ENCODE measurements around the gene STOM. TPM values are rescaled to one million over a fixed set of nuclear protein-coding genes. Genes with fewer than 3 reads are reported as not detected.
A peak's percentile ranks its signal among the peaks of the same experiment; 100 is the strongest.

Gene STOM
- total RNA-seq, 1 donor from 2014 or later, result 162 TPM

DNA sequence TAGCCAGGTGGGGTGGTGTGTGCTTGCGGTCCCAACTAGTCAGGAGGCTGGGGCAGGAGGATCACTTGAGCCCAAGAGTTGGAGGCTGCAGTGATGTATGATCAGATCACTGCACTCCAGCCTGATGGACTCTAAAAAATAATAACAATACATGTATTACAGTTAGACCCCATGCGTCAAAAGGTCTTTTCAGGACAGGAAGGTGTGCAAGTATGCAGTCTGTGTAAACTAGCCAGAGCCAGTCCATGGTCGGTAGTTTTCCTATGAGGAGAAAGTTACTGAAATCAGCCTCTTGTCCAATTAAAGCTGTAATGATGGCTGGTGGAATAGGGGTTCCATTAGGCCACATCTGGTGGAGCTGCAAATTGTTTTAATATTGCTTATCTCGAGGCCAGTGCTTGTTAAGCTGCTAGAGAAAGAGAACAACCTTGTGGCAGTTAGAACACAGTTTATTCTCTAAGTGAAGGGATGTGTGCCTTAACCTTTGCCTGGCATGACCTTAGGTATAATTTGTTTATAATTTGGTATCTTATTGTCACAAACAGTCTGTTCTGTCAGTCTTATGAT lies 1.5 kb upstream of the STOM start:
- DNase-seq, result no peak

GRCh38 chr9:121368745-121369144 lies 1.3 kb downstream of the STOM start:
- no peak for DNase-seq

DNA sequence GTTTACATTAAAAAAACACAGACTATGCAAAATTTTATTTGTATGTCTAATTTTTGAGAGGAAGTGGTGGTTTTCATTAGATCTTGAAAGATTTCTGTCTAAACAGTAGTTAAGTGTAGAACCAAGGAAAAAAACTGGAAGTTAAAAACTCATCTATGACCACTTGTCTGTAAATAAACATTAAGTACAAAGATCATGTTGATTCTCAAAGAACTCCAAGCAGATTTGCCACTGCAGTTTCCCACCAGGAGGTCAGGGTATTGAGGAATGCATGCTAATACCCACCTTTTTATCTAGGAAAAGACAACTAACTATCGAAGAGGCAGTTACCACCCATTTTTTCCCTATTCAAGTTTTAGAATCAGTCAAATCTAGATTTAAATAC lies 1.9 kb downstream of the STOM start:
- DNase-seq, result no peak

DNA sequence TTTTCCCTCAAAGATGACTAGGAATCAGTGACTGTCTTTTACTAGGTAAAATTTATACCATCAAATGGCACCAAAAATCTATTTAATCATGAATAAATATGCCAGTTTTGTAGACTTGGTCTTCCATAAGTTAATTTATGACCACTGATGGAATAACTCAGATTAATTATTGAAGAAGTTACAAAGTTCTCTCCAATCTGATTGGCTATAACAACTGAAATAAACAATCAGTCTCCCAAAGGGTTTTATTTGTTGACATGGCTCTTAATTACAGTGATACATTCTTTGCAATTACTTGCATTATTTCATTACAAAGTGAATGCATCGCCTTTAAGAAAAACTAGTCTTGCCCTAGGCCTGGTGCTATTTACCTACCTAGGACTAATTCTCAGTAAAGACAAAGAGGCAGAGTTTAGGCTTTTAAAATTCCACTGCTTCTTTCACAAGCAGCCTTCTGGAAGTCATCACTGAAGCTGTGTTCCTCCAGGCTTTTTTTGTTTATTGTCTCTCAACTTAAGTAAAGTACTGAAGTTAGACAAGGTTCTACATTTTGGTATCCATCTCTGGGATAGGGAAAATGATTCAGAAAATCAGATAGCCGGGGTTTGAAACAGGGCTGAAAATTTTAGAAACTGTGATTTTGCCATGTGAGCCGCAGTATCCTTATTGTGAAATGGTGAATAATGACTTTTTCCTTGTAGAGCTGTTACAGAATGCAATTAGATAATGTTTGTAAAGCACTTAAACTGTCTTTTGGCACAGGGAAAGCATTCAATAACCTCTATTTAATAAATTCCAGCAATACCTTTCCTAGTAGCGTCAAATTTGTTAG lies 2.5 kb downstream of the STOM start:
- DNase-seq, result peak; percentile 57

DNA sequence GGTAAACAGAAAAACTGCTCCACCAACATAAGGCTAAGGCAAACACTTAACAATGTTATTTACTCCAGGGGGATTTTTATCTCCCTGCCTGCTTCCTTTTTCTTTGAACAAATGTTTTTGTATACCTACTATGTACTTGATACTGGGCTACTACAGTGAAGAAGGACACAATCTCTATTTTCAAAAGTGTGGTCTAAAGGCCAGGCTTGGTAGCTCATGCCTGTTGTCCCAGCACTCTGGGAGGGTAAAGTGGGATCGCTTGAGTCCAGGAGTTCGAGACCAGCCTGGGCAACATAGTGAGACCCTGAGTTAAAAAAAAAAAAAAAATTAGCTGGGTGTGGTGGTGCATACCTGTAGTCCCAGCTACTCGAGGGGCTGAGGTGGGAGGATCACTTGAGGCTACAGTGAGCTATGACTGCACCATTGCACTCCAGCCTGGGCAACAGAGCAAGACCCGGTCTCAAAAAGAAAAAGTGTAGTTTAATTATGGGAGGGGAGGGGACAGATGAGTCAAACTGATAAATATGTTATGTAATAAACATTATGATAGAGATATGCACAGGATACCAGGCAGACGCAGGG lies 3.3 kb downstream of the STOM start:
- DNase-seq, result no peak

GRCh38 chr9:121365564-121365963 lies 4.5 kb downstream of the STOM start:
- DNase-seq, result no peak

DNA sequence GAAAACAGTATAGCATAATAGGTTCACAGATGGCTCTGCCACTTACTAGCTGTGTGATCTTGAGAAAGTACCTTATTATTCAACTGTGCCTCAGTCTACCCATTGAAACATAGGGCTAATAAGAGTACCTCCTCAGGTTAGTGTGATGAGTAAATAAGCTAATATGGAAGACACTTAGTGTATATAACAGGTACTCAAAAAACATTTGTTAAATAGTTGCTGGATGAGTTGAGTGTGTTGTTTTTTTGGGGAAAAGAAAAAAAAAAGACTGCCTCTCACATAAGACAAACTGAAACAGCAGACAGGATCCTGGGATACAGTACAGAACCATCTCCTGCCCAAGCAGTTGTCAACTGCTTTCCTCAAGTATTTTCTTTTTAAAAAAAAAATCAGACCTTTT lies 5.2 kb downstream of the STOM start:
- DNase-seq, result no peak

GRCh38 chr9:121364077-121364476 lies 6.0 kb downstream of the STOM start:
- DNase-seq, result no peak

DNA sequence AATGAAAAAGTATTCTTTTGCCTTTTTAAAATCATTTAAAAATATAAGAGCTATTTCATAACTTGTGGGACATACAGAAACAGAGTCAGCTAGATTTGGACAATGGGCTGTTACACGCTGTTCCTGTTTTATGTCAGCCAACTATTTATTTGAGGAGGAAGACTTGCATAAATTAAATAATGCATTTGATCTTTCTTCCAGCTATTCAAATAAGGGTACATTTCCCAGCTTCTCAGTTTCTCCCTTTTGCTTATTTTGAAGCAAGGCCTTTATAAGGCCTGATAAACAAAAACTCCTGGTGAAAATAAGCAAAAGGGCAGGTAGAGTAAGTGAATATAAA lies 6.5 kb downstream of the STOM start:
- DNase-seq, result no peak

- peak; percentile 38 for DNase-seq
These were observed 7.0 kb downstream of the STOM start for GRCh38 chr9:121362813-121363621.

DNA sequence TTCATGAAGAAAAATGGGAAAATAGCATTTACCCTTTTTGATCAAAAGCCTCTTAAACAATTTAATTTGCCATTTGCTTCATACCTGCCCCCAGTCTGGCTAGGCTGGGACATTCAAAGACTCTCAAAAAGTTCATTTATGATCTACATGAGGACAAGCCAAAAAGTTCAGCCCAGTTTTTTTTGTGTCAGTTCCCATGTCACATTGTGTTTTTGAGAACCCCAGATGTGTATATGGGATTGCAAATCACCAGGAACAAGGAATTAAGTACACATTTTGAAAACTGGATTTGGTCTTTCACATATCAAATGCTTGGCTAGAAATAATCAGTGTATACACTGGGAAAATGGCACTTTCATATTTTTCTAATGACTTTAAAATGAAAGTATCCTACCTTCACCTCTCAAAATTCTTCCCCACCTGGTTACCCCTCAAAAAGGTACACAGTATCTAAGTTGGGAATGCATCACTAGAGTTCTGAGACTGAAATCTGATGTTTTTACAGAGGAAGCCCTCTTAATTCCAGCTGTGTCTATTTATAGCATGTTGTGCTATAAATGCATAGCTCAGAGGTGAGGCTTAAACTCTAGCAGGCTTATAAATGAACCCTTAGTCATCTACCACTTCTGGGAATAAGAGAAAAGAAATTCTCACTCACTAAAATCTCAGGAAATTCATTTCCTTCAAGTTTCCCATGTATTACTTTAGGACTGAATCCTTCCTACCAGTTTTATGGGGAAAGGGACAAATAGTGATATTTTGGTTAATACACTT lies 9.3 kb downstream of the STOM start:
- peak; percentile 76 for DNase-seq

DNA sequence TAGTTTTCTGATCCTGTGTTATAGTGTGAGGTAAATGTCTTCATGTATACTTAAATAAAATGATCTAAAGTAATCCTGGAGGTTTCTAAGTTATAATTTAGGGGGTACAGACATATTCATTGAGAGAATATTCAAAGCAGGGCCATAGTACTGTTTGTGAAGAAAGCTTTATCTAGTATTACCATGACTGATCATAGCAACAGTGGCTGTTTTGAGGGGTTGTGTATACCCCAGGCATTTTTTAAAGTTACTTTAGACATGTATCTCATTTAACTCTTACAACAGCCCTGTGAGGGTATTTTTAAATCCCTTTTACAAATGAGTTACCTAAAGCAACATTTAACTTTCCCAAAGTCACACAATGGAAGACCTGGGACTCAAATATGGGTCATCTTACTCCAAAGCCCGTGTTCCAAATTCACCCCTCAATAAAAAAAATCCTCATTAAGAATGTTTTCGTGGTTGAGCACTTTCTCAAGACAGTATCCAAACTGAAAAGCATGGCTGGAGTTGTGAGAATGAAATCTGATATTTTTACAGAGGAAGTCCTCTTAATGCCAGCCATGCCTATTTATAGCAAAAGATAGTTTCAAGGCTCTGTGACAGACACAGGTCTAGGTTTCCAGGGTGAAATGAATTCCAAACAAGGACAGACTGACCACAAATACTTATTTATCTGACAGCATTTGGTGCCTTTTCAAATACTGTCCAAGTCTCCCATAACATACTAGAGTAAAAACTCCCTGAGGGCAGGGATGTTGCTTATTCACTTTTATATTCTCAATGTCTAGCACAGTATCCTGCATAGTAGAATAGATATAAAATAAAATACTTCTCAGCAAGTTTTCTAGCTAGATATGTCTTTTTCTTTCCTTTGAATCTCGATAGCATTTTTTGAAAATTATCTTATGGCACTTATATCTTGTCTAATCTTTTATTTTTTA lies 10.4 kb downstream of the STOM start:
- DNase-seq, result peak; percentile 39

DNA sequence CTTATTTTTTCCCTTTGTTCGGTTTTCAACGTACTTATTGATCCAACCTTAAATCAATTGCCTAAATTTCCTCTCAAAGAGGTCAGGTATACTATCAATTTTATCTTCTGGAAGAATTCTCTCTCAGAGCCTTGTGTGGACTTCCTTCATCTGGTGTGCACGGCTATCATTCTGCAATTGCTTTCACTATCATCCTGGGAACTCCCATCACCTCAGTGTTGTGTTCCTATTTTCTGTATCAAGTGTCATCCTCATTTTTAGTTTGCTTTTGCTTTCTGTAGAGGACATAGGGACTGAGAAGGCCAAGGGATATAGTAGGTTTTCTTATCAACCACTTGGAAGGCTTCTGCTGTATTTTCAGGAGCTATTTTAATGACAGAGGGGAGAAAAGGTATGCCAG lies 11.3 kb downstream of the STOM start:
- DNase-seq, result no peak

DNA sequence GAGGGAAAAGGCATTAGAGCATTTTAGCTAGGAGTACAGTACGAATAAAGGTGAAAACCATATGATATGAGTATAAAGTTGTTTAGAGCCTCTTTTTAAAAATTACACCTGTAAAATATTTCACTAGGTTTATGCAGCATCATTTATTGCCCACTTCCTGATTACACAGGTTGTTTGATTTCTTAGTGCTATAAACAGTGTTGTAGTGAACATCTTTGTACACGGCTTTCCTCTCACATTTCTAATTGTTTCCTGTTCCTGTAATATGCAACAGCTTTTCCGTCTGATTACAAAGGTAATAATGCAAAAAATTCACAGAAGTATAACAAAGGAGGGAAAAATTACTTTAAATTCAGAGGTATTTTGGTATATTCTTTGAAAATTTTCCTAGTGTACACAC lies 13.0 kb downstream of the STOM start:
- no peak for DNase-seq

- no peak for DNase-seq
These were observed 15.3 kb downstream of the STOM start for GRCh38 chr9:121354762-121355161.

DNA sequence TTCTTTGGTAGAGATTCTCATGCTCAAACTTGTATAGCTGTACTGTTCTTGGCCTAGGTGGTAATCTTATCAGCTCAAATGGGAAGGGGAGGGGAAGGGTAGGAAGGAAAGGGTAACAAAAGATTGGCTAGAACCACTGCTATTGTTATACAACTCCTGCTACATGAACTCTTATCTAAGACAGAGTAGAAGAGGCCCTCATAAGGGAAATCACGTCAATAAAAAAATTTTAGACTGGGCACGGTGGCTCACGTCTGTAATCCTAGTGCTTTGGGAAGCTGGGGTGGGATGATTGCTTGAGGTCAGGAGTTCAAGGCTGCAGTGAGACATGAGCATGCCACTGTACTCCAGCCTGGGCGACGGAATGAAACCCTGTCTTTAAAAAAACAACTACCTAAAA lies 15.9 kb downstream of the STOM start:
- DNase-seq, result no peak

DNA sequence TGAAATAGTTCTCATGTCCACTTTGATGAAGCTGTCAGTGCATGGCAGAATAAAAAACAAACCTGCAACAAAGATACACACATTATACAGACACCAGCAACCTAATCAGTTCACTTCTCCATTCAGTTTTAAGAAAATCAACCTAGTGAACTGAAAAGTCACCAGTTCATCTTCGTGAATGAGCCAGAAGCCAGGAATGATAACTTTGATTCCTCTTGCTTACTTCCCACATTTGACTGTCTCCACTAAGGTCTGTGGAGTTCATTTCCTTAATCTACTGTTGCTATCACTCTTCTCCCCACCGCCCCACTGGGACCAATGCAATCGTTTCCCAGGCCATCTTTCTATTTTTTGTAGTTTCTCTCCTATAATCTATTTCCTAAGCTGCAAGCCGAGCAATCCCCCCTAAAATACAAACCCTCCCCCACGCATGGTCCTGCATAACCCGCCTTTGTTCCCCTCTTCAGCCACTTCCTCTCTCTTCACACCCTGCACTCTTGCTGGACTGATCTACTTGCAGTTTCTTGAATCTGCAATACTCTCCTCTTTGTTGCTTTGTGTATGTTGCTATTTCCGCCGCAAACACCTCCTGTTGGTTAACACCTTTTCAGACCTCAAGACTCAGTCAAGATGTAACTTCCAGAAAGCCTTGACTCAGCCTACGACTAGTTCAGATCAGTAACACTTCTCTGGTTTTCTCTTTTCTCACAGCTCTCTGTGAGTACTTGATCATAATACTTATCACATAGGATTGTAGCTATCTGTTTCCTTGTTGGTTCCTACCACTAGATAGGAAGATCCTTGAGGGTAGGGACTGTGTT lies 16.6 kb downstream of the STOM start:
- DNase-seq, result no peak

GRCh38 chr9:121350993-121351561 lies 19.0 kb downstream of the STOM start:
- peak; percentile 97 for DNase-seq

- no peak for DNase-seq
These were observed 20.0 kb downstream of the STOM start for GRCh38 chr9:121350036-121350435.

DNA sequence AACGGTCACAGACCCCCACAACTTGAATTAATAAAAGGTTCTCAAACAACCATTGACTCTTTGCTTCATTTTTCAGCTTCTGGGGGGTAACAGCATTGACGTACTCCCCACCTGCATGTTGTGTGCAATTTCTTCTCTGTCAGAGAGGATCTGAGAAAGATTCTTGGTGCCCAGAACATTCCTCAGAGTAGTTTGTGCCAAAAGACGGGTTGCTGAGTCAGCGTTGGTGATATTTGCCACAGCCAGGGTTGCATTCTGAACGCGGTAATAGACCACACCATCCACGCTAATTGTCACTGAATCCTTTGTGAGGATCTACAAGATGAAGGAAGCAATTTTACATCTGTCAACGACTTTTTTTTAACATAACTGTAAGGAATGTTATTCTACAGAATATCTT lies 21.0 kb downstream of the STOM start:
- peak; percentile 52 for DNase-seq
